HS-27A (cell line): Measurements from ENCODE around the gene CLIC4.
"Not testable (repeated sequence)": the region's sequence is repeated elsewhere in the genome, so short reads cannot be mapped to it uniquely, and the experiment has no call there.

Experiments
- DNase-seq: peaks from one replicate; pipeline ENCODE4 v3.0.0-alpha.2; 2012; ENCODE audit warnings: low read depth, missing footprints

The CLIC4 gene

GRCh38 chr1:24771574-24771973 lies 26.3 kb downstream of the CLIC4 start:
- no peak for DNase-seq

- DNase-seq, result no peak
Measured at GRCh38 chr1:24773618-24774017, 28.4 kb downstream of the CLIC4 start.

- no peak for DNase-seq
Measured at GRCh38 chr1:24775348-24775747, 30.1 kb downstream of the CLIC4 start.

- no peak for DNase-seq
Measured at GRCh38 chr1:24775916-24776315, 30.7 kb downstream of the CLIC4 start.

- DNase-seq, result no peak
Measured at GRCh38 chr1:24776821-24777220, 31.6 kb downstream of the CLIC4 start.

- no peak for DNase-seq
Measured at GRCh38 chr1:24778141-24778540, 32.9 kb downstream of the CLIC4 start.

- not testable (repeated sequence) for DNase-seq
Measured at GRCh38 chr1:24779199-24779598, 34.0 kb downstream of the CLIC4 start.

- no peak for DNase-seq
Measured at GRCh38 chr1:24779689-24780464, 34.6 kb downstream of the CLIC4 start.

- DNase-seq, result not testable (repeated sequence)
Measured at GRCh38 chr1:24780626-24781025, 35.4 kb downstream of the CLIC4 start.

GRCh38 chr1:24782689-24783088 lies 37.4 kb downstream of the CLIC4 start:
- DNase-seq, result no peak

- DNase-seq, result no peak
Measured at GRCh38 chr1:24783713-24784112, 38.5 kb downstream of the CLIC4 start.

GRCh38 chr1:24786191-24786590 lies 40.9 kb downstream of the CLIC4 start:
- DNase-seq, result no peak

- no peak for DNase-seq
Measured at GRCh38 chr1:24790490-24790889, 45.2 kb downstream of the CLIC4 start.

GRCh38 chr1:24793447-24794129 lies 48.3 kb downstream of the CLIC4 start:
- DNase-seq, result peak; percentile 81

GRCh38 chr1:24794130-24794502 lies 48.9 kb downstream of the CLIC4 start:
- DNase-seq, result not testable (repeated sequence)

GRCh38 chr1:24795236-24795635 lies 50.0 kb downstream of the CLIC4 start:
- no peak for DNase-seq

- DNase-seq, result no peak
Measured at GRCh38 chr1:24796524-24796923, 51.3 kb downstream of the CLIC4 start.

- not testable (repeated sequence) for DNase-seq
Measured at GRCh38 chr1:24799242-24799641, 54.0 kb downstream of the CLIC4 start.

- DNase-seq, result no peak
Measured at GRCh38 chr1:24801176-24801575, 55.9 kb downstream of the CLIC4 start.

GRCh38 chr1:24803220-24803619 lies 58.0 kb downstream of the CLIC4 start:
- DNase-seq, result no peak

- DNase-seq, result no peak
Measured at GRCh38 chr1:24803987-24804530, 58.8 kb downstream of the CLIC4 start.

GRCh38 chr1:24805534-24806301 lies 60.5 kb downstream of the CLIC4 start:
- peak; percentile 31 for DNase-seq

- DNase-seq, result no peak
Measured at GRCh38 chr1:24806588-24806987, 61.3 kb downstream of the CLIC4 start.
